Measurements from ENCODE around the gene HDGF.

The HDGF gene

DNA sequence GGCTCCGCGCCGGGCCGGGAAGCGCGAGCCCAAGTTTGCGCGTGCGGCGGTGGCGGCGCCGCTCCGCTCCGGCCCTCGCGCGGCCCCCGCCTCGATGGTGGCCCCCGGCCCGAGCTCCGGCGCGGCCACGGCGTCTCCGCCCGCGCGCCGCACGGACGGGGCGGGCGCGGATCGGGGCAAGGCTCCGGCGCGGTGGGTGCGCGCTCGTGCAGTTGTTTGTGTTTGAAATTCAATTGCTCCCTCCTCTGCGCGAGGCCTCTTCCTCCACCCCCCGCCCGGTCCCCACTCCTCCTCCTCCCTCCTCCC lies at the start of gene HDGF:
HDGF (minus strand) TSS at position 225 of the 306 bp plus-strand sequence. CDS start 246 bp downstream, outside the sequence.
- no peak for DNase-seq

DNA sequence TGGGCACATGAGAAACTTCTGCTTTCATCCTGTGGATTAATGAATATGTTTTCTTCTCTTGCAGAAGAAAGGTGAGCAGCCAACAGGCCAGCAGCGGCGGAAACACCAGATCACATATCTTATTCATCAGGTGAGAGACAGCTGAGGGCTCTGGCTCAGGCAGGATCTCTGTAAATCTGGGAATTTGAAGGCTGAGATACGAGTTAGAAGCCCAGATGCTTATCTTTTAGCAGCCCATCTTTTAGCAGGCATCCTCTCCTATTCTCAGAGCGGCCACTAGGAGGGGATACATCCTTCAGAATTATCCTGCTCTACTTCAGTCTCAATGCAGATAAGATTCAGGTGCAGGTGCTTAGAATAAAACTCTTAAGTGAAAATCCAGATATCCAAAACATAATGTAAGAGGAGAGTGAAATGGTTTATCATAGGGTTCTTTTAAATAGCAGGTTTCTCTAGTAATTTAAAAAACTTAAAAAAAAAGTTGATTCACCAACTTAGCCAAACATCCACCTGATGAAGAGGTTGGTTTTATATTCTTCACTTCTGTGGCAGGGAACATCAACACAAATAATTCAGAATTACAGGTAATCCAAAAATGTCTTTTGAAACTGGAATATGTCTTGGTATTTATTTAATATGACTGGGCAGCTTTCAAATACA lies 45.9 kb upstream of the HDGF start:
- DNase-seq: peak; percentile 32

DNA sequence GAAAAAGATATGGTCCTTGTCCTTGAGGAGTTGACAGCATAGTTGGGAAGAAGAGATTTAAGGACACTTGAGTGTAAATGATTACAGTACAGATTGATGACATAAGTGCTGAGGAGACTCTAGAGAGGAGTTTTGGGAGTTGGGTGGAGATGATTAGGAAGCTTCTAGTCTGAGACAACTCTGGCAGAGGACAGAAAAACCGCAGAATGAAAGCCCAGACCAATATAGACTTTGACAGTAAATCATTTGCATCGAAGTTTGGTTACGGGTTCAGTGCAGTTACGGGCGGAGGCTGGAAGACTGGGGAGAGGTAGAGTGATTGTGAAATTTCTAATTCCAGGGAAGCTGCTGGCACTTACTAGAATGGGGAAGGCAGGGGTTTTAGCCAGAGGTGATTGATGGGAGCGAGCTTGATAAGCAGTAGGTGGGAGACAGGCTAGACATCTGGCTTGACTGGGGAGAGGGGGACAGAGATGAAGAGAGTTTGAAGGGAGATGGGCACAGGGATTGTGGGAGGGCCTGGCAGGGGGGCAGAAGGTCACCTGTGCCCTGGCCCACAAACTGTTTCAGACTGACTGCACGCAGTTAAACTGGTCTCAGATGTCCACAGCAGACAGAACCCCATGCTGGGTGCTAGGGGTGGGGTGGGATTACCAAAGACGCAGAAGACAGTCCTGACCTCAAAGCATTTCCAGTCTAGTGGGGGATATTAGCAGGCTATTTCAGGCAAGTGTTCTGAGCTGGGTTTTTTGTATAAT lies 45.0 kb upstream of the HDGF start:
- DNase-seq: no peak

DNA sequence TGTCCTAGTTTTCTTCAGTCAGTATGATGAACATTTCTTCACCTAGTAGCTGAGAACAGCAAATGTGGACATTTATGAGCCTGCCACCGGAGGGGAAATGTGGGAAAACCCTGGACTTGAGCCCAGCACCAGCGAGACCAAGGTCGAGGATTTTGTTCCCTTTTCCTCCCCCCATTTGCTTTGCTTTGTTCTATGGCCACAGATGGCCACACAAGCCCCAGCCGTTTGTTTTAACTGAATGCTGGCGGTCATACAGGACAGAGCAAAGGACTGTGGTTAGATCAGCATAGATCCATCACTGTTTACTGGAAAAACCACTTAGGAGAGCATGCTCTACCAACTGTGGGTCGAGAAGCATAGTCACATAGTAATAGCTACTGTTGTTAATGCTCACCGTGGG lies 44.3 kb upstream of the HDGF start:
- no peak for DNase-seq

DNA sequence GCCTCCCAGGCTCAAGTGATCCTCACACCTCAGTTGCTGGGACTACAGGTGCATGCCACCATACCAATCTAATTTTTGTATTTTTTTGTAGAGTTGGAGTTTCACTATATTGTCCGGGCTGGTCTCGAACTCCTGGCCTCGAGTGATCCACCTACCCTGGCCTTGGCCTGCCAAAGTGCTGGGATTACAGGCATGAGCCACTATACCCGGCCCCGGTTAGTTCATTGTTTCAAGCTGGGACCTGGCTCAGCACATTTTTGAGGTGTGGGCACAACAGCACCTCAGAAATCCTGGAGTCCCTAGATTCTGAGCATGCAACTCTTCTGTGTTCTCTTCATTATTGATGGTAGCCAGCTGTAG lies 43.9 kb upstream of the HDGF start:
- no peak for DNase-seq

DNA sequence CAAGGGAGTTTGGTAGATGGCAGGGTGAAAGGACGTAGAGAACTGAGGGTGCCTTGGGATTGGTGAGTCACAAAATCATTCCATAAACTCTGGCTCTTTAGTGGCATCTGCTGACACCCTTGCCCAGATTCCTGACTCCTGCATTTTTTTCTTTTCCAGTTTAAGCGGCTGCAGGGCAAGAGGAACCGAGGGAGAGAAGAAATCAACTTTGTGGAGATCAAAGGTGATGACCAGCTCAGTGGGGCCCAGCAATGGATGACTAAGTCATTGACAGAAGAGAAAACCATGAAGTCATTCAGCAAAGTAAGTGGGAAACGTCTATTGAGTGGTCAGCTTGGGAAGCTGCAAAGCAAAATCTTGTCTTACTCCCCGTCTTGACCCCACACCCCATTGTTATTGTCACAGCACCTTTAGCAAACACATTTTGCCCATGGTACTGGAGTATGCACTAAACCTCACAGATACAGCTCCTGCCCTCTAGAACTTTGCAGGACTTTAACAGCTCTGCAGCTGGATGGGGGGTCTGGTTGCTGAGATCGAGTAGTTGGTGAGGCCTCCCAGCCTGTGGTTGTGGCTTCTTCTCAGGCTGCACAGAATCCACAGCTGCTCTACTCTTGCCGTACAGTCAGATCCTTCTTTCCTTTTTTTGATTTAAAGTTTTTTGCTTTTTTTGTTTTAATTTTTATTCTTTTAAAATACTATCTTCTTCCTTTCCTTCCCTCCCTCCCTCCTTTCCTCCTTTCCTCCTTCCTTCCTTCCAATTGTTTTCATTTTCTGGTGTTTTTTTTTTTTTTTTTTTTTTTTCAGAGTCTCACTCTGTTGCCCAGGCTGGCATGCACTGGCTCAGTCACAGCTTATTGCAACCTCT lies 43.3 kb upstream of the HDGF start:
- no peak for DNase-seq

DNA sequence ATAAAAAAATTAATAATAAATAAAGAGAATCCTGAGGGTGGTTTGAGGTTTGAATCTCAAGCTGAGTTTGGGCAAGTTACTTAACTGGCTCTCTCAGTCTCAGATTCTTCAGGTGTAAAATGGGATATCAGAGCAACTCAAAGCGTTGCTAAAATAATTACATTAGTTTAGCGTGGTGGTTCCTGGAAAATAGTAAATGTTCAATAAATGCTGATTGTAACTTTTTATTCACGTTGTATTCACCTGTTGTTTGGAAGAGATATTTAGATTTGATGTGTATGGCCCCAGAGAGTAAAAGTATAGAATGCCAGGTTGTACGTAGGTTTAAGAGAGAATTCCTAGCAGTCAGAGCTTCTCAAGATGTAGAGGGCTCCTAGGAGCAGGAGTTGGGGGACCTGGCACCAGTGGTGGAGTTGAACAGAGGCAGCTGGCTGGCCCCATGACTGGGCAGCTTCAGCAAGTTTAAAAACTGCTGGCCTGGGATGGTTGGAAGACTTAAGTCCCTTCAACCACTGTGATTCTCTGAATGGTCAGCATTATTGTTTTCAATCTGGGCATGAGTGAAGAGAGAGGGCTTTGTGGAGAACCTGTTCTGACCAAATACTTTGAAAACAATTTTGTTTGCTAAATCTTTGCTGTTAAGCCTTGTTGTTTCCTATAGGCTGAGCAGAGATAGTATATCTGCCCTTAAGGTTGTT lies 38.3 kb upstream of the HDGF start:
- no peak for DNase-seq

DNA sequence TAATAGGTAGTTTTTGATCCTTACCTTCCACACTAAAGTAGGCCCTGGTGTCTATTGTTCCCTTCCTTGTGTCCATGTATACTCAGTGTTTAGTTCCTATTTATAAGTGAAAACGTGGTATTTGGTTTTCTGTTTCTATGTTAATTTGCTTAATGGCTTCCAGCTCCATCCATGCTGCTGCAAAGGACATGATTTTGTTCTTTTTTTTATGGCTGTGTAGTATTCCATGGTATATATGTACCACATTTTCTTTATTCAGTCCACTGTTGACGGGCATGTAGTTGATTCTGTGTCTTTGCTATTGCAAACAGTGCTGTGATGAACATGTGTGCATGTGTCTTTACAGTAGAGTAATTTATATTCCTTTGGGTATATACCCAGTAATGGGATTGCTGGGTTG lies 36.7 kb upstream of the HDGF start:
- no peak for DNase-seq

DNA sequence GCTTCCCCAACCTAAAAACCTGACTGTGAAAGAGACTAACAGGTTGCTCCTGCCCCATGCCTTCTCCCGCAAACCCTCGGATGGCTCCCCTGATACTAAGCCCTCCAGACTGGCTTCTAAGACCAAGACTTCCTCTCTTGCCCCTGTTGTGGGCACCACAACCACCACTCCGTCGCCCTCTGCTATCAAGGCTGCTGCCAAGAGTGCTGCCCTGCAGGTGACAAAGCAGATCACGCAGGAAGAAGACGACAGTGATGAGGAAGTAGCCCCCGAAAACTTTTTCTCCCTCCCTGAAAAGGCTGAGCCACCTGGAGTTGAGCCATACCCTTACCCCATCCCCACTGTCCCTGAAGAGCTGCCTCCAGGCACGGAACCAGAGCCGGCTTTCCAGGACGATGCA lies 35.2 kb upstream of the HDGF start:
- no peak for DNase-seq

DNA sequence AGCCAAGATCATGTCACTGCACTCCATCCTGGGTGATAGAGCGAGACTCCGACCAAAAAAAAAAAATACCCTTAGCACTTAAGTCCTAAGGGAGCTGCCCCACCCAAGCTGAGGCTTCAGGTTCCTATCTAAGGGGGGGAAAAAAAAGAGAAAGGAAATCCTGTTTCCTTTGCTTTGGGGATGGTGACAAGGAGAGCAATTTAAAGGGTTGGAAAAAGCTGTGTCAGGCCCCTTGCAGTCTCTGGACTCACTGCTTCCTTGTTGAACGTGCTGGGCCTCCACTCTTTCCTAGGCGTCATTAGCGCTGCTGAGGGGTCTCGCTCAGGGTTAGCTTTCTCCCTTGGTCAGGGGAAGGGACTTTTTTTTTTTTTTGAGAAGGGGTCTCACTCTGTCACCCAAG lies 34.0 kb upstream of the HDGF start:
- DNase-seq: no peak

DNA sequence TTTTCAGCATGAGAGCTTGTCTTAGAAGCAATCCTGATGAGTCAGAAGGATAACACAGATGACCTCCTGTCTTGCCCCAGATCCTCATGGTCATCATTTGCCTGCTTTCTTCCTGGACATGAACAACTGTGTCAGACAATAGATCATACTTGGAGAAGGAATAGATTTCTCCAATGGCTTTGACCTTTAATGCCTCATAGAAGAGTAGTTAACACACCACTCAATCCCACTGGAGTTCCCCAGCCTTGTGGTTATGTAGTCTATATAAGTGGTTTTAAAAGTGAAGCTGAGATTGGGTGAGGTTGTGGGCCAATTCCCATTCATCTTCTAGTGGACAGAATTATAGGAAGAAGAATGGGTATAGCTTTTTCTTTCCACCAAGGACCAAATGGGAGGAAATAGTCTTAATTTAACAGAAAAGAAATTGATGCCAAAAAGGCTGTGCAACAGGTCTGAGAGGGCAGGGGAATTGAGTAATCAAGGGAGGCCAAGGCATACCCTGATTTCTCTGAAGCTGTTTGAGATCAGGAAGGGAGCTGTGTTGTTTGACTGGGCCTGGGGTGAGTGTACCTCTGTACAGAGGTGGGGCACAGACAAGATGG lies 30.2 kb upstream of the HDGF start:
- no peak for DNase-seq

DNA sequence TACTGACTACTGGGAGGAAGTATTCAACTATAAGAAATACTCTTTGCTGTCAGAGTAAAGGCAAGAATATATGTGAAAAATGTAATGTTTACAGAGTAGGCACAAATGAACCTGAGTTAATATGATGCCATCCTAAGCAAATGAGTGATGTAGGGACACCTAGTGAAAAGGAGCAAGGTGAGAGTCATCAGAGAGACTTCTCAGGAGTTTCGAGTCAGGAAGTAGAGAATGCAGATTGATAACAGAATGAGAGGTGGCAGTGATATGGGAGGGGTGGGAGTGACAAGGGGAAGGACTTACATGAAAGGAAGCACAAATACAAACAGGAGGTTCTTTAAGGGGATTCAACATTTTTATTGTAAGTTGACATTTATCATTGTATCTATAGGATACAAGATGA lies 26.1 kb upstream of the HDGF start:
- DNase-seq: no peak

DNA sequence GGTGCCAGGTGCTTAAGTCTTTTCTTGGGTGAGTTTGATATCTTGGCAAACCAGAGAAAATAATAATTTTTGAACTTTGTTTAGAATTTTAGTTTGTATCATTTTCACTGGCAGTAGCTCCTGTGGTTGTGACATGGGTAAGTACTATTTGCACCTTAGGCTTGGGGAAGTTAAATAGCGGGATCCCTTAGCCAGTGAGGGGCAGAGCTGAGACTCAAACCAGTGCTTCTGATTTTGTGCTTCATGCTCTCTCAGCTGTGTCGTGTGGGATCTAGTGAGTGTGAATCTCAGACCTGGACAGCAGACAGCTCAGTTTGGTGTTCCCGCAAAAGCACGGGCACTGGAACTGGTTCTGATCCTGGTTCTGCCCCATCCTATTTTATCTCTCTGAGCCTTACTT lies 25.5 kb upstream of the HDGF start:
- DNase-seq: no peak

DNA sequence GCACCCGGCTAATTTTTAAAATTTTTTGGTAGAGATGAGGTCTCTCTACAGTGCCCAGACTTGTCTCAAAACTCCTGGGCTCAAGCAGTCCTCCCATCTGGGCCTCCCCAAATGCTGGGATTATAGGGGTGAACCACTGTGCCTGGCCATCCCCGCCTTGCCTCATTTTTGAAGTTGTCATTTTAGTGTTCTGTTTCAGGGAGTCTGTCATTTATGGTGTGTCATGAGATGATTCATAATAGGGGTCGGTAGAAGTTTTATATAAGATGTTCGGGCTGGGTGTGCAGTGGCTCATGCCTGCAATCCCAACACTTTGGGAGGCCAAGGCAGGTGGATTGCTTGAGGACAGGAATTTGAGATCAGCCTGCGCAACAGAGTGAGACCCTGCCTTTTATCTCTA lies 24.3 kb upstream of the HDGF start:
- no peak for DNase-seq

DNA sequence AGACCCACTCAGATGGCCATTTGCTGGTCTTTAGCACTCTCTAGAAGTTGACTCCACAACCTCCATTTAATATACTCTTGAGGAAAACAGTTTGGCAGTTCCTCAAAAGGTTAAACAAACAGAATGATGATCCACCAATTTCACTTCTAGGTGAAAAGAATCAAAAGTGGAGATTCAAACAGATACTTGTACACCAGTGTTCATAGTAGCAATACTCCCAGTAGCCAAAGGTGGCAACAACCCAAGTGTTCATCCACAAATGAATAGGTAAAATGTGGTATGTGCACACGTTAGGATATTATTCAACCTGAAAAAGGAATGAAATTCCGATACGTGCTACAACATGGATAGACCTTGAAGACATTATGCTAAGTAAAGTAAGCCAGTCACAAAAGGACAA lies 22.1 kb upstream of the HDGF start:
- DNase-seq: no peak

DNA sequence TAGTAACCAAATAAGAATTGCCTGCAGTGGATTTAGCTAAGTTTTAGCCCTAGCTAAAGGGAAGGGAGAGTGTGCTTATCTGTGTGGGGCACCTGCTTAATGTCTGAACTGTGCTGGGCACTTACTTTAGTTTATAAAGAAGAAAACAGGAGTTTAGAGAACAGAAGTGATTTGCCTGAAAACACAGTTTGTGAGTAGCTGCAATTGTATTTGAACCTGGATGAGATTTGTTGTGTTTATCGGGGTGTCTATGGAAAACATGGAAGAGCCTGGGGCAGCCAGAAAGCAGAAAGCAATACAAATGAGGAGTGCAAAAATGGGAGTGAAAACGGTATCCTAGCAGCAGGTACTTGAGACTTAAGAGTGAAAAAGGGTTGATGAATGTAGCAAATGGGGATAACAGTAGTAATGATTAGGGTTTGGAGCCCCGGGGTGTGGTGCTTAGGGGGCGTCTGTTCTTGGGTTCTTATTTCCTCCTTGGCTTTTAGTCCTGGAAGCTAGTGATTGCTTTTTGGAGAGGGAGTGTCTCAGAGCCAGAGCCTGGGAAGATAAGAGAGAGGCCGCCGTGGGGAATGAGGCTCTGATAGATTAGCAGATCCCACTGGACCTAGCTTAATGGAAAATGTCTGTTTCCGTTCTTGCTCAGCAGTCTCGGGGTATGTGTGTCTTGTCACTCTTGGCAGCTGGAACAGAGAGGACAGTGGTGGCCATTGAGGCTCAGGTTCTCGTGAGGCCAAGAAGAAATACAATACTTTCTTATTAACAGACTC lies 21.4 kb upstream of the HDGF start:
- DNase-seq: no peak

DNA sequence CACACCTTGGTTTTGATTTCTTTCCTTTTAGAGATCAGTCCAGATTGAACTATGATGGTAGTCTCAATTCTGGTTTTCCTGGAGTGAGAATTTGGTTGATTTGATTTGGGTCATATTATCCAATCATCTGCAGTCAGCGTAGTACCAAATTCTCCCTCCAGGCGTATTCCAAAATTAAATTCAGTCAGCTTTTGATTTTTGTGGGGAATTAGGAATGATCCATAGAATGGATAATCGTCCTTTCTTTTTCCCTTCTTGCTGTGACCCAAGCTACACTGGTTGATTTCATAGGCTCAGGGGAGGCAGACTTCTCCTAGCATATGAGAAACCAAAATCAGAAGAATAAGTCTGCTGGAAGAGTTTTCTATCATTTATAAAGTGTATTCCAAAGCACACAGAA lies 20.7 kb upstream of the HDGF start:
- DNase-seq: no peak

DNA sequence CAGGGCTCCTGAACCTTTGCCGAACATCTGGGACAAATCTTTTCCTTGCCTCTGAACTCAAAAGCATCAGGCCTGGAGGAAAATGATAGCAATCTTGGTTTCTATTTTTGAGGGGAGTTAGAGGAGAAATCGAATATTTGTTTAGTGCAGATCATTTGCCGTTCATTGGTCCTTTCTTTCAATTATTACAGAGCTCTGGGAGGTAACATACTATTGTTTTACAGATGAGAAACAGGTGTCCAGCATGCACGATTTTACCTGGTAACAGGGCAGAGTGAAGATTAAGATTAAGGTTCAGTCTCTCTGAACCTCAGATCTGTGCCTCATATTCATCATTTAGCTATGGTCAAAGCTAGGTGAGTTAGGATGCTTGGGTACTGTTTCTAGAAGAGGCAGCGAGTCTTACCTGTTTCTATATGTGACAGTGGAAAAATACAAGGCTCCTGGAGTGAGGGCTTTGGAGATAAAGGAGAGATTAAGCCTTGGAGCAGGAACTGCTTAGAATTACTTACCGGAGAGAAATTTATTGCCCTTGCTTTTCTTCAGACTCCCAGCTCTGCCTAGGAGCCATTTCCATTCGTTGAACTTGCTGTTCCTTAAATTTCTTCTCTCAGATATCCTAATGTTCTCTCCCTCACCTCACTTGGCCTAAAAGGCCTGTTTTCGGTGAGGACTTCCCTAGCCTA lies 17.3 kb upstream of the HDGF start:
- DNase-seq: no peak

DNA sequence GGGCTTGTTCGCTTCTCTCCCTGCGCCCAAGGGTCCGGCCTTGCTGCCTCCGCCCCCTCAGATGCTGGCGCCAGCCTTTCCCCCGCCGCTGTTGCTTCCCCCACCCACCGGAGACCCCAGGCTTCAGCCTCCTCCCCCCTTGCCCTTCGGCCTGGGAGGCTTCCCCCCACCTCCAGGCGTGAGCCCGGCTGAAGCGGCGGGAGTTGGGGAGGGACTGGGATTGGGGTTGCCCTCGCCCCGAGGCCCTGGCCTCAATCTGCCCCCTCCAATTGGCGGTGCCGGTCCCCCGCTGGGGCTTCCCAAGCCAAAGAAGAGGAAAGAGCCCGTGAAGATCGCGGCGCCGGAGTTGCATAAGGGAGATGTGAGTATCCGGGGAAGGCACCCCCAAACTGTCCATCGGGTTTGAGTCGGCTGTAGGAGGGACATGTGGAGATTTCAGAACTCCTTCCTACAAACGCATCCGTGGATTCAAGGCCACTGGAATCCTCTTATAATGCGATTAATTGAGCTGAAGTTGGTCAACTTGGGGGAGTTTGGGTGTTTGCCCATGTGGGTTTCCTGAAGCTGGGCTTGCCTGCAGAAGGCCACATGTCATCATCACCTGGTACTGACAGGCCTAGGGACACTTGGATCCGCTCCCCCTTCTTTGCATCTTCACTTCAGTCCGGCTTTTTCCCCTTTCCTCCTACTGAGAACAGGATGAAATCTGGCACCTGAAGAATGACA lies 16.6 kb upstream of the HDGF start:
- DNase-seq: no peak

DNA sequence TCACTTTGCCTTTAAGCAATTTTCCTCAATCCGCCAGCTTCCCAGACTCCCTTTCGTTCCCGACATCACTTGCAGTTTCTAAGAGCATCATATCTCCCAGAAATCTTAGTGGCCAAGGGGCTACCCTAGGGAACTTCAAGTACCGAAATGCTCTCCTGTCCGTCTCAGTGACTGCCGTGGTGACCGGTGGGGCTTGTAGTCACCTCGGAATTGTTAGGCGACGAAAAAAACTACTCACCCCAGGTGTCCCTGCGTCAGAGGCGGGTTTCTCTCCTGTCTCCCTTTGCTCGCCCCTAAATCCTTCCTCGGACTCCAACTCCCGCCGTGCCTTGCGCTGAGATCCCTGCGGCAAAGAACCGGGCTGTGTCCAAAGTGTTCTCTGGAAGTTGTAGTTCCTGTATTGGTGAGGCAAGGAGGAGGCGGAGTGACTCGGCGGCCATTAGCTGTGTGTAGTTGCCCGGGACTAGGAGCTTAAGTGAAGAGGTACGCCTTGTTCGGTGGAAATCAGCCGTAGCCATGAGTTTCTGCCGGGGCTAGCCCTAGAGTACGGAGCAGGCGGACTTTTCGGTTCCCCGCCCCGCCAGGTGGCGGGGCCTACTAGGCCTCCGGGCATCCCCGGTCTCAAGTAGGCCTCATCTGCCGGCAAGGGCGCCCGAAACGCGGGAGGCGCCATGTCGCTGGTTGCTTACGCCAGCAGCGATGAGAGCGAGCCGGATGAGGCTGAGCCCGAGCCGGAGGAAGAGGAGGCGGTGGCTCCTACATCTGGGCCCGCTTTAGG lies 15.8 kb upstream of the HDGF start, which contains the start of gene PRCC:
PRCC (plus strand) TSS at position 435 of the 778 bp plus-strand sequence; CDS start at position 672, 237 bp downstream.
- DNase-seq: peak; percentile 98

All from NCI-H510A (cell line).